ENCODE results near the gene PRAMEF9.
"Not testable (repeated sequence)": the region's sequence is repeated elsewhere in the genome, so short reads cannot be mapped to it uniquely, and the experiment has no call there.

PRAMEF9 gene

GRCh38 chr1:13171548-13171947 lies at the start of gene PRAMEF9:
PRAMEF9 (plus strand) TSS chr1:13171848; CDS start chr1:13175281, 3,433 bp downstream.
- DNase-seq, result not testable (repeated sequence)

DNA sequence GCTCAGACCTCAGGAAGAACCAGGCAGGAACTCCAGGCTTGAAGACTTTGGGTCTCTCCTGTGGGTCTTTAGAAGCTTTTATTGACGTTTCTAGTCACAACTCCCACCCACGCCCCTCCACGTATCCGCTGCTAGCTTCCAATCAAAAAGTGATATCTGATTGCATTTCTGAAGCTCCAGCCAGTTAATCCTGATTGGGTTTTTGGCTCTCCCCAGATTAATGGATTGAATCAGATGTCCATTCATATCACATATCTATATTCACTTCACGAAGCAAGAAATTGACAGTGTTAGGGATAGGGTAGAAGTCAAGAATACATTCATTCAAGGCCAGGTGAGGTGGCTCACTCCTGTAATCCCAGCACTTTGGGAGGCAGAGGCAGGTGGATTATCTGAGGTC lies 15.7 kb upstream of the PRAMEF9 start, which contains the start of gene PRAMEF26:
TSS of gene PRAMEF26 (minus strand) at position 101 of the 400 bp plus-strand sequence. CDS start 2,914 bp downstream, outside the sequence.
- DNase-seq, result not testable (repeated sequence)

GRCh38 chr1:13165531-13165930 lies 6.1 kb upstream of the PRAMEF9 start, which contains the start of gene HNRNPCL4:
HNRNPCL4 (minus strand) TSS chr1:13165631; CDS start chr1:13165467, 164 bp downstream.
- DNase-seq, result not testable (repeated sequence)

GRCh38 chr1:13201309-13201708 lies 29.7 kb downstream of the PRAMEF9 start, which contains the start of gene PRAMEF13:
PRAMEF13 (minus strand) TSS chr1:13201409; CDS start chr1:13199589, 1,820 bp downstream.
- not testable (repeated sequence) for DNase-seq

- DNase-seq, result not testable (repeated sequence)
These were observed 37.1 kb downstream of the PRAMEF9 start for GRCh38 chr1:13208712-13209111.

GRCh38 chr1:13216619-13217018 lies 45.0 kb downstream of the PRAMEF9 start:
- not testable (repeated sequence) for DNase-seq

DNA sequence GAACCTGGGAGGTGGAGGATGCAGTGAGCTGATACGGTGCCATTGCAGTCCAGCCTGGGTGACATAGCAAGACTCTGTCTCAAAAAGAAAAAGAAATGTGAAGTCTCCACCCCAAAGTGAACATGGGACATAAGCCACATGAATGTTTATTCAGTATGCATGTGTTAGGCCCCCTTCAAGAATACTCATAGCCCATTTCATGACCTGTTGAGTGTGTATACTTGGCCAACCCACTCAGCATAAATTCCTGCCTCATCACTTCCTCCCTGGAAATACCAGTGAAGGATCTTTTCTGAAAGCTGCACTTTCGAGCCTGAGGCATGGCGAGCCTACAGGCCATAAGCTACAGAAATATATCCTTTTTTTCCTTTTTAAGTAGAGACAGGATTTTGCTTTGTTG lies 47.6 kb downstream of the PRAMEF9 start:
- not testable (repeated sequence) for DNase-seq

DNA sequence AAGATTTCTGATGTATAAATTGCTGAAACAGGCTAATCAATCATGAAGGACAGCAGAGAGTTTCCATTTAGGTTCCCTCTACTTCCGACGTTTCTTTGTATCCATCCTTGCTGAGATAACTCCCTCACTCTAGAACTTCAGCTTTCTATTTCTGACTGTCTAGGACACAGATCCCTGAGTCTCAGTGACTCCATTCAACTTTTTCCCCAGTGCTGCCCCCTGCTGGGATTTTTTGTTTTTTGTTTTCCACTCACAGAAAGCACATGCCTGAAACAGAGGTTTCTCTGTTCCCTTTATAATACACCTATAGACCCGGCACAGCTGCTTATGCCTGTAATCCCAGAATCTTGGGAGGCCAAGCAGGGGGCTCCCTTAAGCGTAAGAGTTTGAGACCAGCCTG lies 51.1 kb downstream of the PRAMEF9 start:
- DNase-seq, result not testable (repeated sequence)

GRCh38 chr1:13224480-13225060 lies 52.9 kb downstream of the PRAMEF9 start:
- no peak for DNase-seq

DNA sequence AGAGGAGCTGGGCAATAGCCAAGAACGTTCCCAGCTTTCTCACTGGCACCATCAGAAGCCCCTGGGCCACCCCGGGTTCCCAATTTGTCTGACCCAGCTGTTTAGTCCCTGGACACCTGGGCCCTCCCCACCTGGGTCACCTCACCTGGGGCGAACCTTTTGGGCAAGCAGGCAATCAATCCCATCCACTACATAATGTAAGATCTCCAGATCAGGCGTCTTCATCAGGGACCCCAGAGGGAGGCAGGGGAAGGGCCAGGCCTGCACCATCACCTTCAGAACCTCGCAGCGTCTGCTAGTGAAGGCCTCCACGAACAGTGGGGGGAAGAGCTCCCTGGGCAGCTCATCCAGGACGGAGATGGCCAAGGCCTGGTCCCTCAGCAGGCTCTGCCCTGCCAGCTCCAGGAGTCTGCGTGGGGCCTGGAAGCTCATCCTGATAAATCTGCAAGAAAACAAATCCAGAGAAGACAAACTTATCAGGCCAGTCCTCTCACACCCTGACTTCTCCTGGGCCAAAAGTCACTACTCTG lies 54.1 kb downstream of the PRAMEF9 start, which contains the start of gene PRAMEF18:
TSS of gene PRAMEF18 (minus strand) at position 480 of the 530 bp plus-strand sequence. CDS start at position 432, 48 bp downstream.
- DNase-seq, result not testable (repeated sequence)

DNA sequence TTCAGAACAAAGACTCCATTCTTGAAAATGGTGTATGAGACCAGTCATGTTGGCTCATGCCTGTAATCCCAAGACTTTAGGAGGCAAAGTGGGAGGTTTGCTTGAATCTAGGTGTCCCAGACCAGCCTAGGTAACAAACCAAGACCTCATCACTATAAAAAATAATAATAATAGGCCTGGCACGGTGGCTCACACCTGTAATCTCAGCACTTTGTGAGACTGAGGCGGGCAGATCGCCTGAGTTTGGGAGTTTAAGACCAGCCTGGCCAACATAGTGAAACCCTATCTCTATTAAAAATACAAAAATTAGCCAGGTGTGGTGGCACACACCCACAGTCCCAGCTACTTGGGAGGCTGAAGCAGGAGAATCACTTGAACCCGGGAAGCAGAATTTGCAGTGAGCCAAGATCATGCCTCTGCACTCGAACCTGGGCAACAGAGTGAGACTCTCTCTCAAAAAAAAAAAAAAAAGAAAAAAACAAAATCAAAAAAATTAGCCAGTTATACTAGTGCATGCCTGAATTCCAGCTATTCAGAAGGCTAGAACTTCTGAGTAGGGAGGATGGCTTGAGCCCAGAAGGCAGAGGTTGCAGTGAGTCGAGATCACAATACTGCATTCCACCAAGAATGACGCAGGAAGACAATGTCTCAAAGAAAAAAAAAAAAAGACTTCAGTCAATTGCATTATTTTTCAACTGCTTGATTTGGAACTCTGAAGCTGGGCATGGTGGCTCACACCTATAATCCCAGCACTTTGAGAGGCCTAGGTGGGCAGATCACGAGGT lies 55.8 kb downstream of the PRAMEF9 start:
- DNase-seq, result not testable (repeated sequence)

- DNase-seq, result peak; percentile 19
These were observed 56.7 kb downstream of the PRAMEF9 start for GRCh38 chr1:13228343-13228781.

Data from NCI-H226 (cell line).